Measurements from ENCODE around the gene RFX1. TPM values are rescaled to one million over a fixed set of nuclear protein-coding genes. Genes with fewer than 3 reads are reported as not detected.

RFX1 gene
- total RNA-seq, 1 experiment from 2014 or later = 14.9 TPM

DNA sequence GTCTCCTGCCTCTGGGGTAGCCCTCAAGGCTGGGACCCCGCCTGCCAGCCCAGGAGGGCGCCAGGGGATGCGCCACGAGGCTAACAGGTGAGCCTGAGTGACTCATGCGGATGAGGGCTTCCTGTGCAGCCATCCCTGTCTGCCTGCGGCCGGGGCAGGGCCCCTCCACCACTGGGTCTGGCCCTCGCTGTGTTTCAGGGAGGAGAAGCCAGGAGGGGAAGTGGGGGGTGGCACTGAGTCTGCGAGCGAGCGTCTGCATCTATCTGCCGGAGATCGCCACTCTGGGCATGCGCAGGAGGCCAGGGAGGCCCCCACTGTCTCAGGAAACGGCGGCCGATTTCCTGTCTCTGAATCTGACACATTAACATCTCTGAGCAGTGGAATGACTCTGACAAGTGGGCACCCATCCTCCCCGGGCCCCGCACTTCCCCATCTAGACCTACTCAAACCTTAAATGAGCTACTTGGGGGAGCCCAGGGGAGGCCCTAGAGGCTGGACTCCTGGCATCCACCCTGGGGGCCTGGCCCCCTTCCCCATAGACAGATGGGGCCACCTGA, 19.7 kb downstream of the RFX1 start:
- intact Hi-C loops (cut with micrococcal nuclease; ENCODE audit: unreplicated experiment) = no loop called here

GRCh38 chr19:13985771-13986347, 20.3 kb downstream of the RFX1 start:
- Mint-ChIP-seq H3K36me3 (ENCODE audit: insufficient read depth, unreplicated experiment) (peaks cover 16% of the 10 kb centered on the region), H3K27ac (ENCODE audit: unreplicated experiment) (no peak overlapping the region), H3K4me1 (ENCODE audit: low read depth, unreplicated experiment) (no peaks in the 10 kb centered on the region), H3K9me3 (ENCODE audit: low read depth, unreplicated experiment) (no peaks in the 10 kb centered on the region), H3K27me3 (ENCODE audit: unreplicated experiment) (no peaks in the 10 kb centered on the region), H3K4me3 (ENCODE audit: low read depth, unreplicated experiment) (no peak overlapping the region)
- BruUV-seq (replicated peaks) = no TSS peak
- no peak for TF ChIP-seq CTCF (IDR thresholded peaks at IDR 0.05; ENCODE audit: unreplicated experiment)
- intact Hi-C loops (cut with micrococcal nuclease; ENCODE audit: unreplicated experiment) = no loop called here
- no peak for DNase-seq
- CTCF ChIA-PET = no interaction called here

More for the DNA sequence above, 19.7 kb downstream of the RFX1 start:
- CTCF ChIA-PET = no interaction called here
- H3K4me3 Mint-ChIP-seq (ENCODE audit: low read depth, unreplicated experiment) = no peak overlapping the region
- H3K9me3 Mint-ChIP-seq (ENCODE audit: low read depth, unreplicated experiment) = no peaks in the 10 kb centered on the region
- TF ChIP-seq CTCF (IDR thresholded peaks at IDR 0.05; ENCODE audit: unreplicated experiment) = no peak
- H3K36me3 Mint-ChIP-seq (ENCODE audit: insufficient read depth, unreplicated experiment) = peaks cover 16% of the 10 kb centered on the region
- H3K27me3 Mint-ChIP-seq (ENCODE audit: unreplicated experiment) = no peaks in the 10 kb centered on the region
- no peaks in the 10 kb centered on the region for H3K4me1 Mint-ChIP-seq (ENCODE audit: low read depth, unreplicated experiment)
- H3K27ac Mint-ChIP-seq (ENCODE audit: unreplicated experiment) = no peak overlapping the region
- DNase-seq = no peak
- no TSS peak for BruUV-seq (replicated peaks)

DNA sequence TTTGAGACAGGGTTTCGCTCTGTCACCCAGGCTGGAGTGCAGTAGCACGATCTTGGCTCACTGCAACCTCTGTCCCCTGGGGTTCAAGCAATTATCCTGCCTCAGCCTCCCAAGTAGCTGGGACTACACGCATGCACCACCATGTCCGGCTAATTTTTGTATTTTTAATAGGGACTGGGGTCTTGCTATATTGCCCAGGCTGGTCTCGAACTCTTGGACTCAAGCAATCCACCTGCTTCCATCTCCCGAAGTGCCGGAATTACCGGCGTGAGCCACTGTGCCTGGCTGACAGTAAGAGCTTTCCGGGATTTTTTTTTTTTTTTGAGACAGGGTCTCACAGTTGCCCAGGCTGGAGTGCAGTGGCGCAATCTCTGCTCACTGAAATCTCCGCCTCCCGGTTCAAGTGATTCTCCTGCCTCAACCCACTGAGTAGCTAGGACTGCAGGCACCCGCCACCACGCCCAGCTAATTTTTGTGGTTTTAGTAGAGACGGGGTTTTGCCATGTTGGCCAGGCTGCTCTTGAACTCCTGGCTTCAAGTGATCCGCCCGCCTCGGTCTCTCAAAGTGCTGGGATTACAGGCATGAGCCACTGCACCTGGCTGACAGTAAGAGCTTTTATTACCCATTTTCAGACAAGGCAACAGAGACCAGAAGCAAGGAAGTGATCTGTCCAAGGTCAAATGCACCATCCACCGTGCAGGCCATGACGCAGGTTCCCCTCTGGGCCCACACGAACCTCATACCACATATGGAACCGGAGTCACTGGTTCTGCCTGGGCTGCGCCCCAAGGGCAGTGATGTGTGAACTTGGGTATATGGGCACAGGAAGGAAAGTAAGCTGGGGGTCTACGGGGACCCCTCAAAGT, 21.0 kb downstream of the RFX1 start:
- Mint-ChIP-seq H3K27ac (ENCODE audit: unreplicated experiment) (no peak overlapping the region), H3K4me3 (ENCODE audit: low read depth, unreplicated experiment) (no peak overlapping the region), H3K4me1 (ENCODE audit: low read depth, unreplicated experiment) (no peaks in the 10 kb centered on the region), H3K36me3 (ENCODE audit: insufficient read depth, unreplicated experiment) (peaks cover 14% of the 10 kb centered on the region), H3K9me3 (ENCODE audit: low read depth, unreplicated experiment) (no peaks in the 10 kb centered on the region), H3K27me3 (ENCODE audit: unreplicated experiment) (no peaks in the 10 kb centered on the region)
- DNase-seq = no peak
- no peak for TF ChIP-seq CTCF (IDR thresholded peaks at IDR 0.05; ENCODE audit: unreplicated experiment)
- no TSS peak for BruUV-seq (replicated peaks)
- intact Hi-C loops (cut with micrococcal nuclease; ENCODE audit: unreplicated experiment) = no loop called here
- CTCF ChIA-PET = no interaction called here

GRCh38 chr19:13984186-13984585, 21.9 kb downstream of the RFX1 start:
- no peak for DNase-seq
- Mint-ChIP-seq H3K9me3 (ENCODE audit: low read depth, unreplicated experiment) (no peaks in the 10 kb centered on the region), H3K36me3 (ENCODE audit: insufficient read depth, unreplicated experiment) (peaks cover 5% of the 10 kb centered on the region), H3K27ac (ENCODE audit: unreplicated experiment) (no peak overlapping the region), H3K4me3 (ENCODE audit: low read depth, unreplicated experiment) (no peak overlapping the region), H3K27me3 (ENCODE audit: unreplicated experiment) (no peaks in the 10 kb centered on the region), H3K4me1 (ENCODE audit: low read depth, unreplicated experiment) (no peaks in the 10 kb centered on the region)
- no TSS peak for BruUV-seq (replicated peaks)
- intact Hi-C loops (cut with micrococcal nuclease; ENCODE audit: unreplicated experiment) = no loop called here
- CTCF ChIA-PET = no interaction called here
- TF ChIP-seq CTCF (IDR thresholded peaks at IDR 0.05; ENCODE audit: unreplicated experiment) = no peak

All from Calu3 (cell line).